HG02973 (cell line): ENCODE results near the gene EPHA2.
"Not testable (repeated sequence)": the region's sequence is repeated elsewhere in the genome, so short reads cannot be mapped to it uniquely, and the experiment has no call there.

Experiments
- ATAC-seq: cut with Tn5 transposase; IDR thresholded peaks from one replicate; pipeline ENCODE4 v1.9.1; 2021; ENCODE audit warnings: moderate library complexity; ENCODE audit not compliant: unreplicated experiment

EPHA2 gene

DNA sequence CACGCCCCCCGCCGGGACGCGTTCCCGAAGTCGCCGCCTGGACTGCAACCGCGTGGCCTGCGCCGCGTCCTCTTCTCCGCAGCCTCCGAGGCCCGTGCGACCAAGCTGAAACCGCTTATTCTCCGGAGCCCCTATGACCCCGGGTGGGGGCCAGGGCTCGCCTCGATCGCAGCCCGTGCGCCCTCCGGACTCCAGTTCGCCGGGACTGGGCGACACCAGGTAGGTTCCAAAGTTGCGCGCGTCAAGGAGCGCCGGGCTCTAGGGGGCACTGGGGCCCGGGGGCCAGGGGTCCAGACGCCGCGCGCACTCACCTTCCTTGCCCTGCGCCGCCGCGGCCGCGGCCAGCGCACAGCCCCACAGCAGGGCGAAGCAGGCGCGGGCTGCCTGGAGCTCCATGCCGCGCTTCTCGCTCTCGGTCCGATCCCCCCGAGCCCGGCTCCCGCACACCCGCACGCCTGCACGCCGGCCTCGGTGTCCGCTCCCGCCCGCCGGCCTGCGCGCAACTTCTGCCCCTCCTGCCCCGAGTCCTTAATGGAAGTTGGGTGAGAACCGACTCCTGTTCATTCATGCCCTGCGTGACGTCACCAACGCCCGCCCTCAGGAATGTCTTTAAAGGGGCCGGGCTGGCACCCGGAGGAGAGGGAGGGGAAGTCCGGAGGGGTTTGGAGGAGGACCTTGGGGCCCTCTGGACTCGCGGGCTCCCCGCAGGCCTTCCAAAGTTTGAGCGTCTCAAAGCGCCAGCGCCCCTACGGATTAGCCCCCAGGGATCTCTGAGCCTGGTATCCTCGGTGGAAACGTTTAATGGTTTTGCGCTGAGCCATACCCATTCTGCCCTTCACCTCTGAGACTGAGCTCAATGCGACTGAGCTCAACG is at the start of gene EPHA2:
EPHA2 (minus strand) TSS at position 533 of the 874 bp plus-strand sequence; CDS start at position 396, 137 bp downstream.
- ATAC-seq: no peak

DNA sequence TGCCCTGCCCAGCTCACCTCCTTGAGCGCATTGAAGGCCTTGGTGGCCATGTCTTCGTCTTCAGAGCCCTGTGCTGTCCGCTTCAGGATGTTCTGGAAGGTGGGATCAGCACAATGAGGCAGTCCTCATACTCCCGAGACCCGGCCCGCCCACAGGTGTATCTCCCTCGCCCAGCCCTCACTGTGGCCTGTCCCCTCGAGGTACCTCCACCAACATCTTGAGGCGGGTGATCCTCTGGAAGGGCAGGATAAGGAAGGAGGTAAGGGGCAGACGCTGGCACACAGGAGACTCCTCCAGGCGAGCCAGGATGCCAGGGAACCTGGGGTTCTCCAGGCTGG is 49.4 kb upstream of the EPHA2 start:
- no peak for ATAC-seq

DNA sequence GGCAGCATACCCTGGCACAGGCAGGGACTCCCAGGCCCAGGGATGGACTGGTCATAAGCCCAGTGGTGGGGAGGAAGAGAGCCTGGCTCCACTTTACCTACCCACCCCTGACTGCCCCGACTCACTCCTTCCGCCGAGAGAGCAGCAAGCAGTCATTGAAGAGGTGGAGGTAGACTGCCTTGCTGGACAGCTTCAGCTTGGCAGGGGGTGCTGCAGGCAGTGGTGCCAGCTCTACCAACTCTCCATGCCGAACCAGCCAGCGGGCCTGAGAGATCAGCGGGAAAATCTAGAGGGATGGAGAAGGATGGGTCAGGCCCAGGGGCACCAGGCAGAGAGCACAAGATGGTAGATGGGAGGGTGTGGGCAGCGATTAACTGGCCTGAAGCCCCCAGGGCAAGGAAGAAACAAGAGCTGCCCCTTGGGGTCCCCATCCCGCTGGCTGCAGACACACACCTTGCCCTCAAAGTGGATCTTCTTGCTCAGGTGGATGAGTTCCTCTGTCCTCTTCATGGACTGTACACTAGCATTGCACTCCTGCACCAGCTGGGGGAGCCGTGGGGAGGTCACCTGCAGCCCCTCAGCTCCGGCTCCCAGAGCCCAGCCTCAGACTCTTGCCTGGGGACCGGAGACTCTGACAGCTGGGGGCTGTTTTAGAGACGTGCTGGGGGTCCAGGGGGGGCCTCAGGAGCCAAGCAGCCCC is 48.9 kb upstream of the EPHA2 start:
- ATAC-seq: no peak

DNA sequence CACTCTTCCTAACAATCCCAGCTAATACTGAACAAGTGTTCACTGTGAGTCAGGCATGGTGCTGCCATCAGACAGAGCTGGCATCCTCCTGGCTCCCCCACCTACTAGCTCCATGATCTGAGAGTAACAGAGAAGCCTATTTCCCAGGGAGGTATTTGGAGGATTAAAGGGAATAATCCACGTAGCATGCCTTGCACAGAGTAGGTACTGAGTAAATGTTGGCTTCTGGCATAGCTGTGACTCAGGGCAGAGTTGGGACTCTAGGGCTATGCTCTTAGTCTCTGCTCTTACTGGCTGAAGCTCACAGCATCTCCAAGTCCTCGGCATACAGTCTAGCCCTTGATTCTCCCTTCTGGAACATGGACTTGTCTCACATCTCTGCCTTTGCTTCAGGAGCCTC is 48.3 kb upstream of the EPHA2 start:
- no peak for ATAC-seq

DNA sequence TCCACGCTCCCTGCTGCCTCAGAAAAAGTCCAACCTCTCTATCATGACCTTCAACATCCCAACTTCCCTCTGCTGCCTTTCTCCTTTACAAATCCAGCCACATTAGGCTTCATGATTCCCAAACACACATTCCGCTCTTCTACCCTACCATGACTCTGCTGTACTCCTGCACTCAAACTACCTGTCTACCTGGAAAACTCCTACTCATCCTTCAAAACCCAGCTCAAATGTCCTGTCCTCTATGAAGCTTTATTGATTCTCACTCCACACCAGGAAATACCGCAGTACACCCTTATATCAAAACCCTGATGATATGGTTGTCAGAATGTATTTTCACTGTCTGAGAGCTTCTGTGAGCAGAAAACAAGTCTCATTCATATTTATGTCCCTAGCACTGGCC is 47.7 kb upstream of the EPHA2 start:
- no peak for ATAC-seq

DNA sequence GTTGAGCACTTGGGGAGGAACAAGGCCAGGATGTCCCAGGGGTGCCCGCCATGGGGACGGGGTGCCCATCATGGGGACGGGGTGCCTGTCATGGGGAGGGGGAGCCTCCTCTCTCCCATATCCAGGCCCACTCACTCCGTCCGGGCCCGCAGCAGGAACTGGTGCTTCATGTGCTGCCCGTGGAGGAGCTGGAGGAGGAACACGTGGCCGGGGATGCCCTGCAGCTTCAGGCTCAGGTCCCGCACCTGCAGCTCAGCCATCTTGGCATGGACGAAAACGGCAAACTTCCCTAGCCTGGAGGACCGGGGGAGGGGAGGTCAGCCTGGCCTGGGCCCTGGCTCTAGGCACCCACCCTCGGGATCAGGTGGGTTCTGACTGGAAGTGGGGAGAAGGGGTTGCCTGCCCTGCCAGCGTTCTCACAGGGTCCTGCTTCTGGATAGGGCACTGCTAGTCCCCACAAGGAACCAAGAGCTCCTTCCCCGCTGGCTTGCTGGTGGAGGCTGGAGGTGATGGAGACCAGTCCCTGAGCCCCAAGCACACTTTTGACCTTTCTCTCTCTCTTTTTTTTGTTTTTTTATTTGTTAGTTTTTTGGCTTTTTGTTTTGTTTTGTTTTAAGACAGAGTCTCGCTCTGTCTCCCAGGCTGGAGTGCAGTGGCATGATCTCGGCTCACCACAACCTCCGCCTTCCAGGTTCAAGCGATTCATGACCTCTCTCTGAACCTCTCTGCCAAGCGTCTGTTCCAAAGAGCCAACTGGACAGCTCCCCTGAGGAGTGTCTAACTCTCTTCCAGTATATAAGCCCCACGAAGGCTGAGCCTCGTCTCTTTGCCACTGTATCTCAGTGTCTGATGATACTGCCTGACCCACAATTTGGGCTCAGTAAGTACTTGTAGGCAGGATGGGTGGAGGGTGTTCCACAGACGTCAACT is 46.7 kb upstream of the EPHA2 start:
- ATAC-seq: no peak

DNA sequence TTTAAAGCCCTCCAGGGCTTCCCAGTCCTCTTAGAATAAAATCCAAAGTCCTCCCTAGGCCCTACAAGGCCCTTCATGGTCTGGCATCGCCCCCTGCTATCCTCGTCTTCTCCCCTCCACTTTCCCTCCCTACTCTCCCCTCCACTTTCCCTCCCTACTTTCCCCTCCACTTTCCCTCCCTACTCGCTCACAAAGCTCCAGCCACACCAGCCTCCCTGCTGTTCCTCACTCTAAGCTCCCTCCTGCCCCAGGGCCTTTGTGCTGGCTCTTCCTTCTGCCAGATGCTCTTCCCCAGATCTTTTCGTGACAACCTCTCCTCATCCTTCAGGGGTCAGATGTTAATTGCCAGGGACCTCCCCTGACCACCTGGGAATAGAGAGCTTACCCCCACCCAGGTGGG is 43.8 kb upstream of the EPHA2 start:
- no peak for ATAC-seq

DNA sequence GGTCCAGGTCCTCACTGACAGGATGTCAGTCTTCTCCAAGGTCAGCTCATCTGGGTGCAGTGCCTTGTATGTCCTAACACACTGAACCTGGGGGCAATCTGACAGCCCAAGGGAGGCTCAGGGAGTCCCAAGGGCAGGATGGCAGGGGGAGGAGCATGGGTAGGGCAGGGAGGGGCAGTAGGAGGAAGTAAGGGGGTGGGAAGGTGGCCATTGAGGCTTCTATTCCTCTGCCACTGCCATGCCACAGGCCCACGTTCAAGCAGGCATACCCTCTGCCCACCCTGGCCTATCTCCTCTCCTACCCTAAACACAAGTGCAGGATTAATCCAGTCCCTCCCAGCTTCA is 43.3 kb upstream of the EPHA2 start:
- ATAC-seq: no peak

DNA sequence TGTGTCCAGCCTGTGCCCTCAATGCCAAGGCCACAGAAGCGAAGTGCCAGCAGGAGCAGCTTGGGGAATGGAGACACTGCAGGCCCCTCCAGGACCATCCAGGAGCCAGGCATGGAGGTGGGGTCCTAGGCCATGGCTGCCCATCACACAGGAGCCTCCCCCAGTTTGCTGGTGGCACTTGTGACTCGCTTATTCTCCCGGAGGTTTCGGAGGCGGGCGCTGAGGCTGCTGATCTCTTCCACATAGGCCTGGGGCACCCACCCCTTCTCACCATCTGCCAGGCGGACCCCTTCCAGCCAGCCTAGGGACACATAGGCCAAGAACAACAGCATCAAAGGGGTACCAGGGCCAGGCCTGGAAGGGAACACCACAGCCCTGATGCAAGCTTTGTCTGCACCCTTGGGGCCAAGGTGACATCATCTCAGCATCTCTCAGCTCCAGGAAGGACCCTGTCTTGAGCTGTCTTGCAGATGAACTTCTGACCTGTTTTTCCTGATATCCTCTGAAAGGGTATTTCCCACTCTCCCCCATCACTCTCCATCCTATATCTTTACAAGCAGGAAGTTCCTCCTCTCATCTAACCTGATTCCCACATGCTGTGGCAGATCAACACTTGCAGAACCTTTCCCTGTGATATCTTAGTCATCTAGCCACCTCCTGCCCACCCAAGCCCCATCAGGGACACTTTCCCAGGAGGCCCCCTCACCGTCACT is 42.7 kb upstream of the EPHA2 start:
- ATAC-seq: no peak

DNA sequence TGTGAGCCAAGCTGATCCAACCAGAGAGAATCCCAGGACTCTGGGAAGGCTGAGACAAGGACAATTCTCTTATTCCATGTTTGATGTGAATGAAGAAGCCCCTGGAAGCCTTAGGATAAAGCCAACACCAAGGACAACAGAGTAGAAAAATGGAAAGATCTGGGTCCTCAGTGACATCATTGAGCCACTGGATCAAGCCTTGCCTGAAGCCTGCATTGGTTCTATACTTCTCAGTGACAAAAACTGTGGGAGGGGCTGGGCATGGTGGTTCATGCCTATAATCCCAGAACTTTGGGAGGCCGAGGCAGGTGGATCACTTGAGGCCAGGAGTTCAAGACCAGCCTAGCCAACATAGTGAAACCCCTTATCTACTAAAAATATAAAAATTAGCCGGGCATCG is 41.0 kb upstream of the EPHA2 start:
- ATAC-seq: no peak

DNA sequence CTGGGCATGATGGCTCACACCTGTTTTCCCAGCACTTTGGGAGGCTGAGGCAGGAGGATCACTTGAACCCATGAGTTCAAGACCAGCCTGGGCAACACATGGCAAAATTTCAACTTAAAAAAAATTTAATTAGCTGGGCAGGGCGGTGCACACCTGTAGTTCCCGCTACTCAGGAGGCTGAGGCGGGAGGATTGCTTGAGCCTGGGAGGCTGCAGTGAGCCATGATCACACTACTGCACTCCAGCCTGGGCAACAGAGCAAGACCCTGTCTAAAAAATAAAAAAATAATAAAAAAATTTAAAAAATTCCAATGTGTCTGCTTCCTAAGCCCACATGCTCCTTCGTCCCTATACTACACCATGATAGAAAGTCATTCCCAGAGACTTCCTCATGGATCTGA is 40.3 kb upstream of the EPHA2 start:
- not testable (repeated sequence) for ATAC-seq

DNA sequence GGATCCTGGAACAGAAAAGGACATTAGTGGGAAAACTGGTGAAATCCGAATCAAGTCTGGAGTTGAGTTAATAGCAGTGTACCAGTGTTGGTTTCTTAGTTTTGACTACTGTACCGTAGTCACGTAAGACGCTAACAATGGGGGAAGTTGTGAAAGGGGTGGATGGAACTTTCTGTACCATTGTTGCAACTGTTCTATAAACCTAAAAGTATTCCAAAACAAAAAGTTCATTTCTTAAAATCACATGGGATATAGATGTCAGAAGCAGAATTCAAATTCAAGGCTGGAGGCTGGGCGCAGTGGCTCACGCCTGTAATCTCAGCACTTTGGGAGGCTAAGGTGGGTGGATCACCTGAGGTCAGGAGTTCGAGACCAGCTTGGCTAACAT is 39.6 kb upstream of the EPHA2 start:
- ATAC-seq: no peak

DNA sequence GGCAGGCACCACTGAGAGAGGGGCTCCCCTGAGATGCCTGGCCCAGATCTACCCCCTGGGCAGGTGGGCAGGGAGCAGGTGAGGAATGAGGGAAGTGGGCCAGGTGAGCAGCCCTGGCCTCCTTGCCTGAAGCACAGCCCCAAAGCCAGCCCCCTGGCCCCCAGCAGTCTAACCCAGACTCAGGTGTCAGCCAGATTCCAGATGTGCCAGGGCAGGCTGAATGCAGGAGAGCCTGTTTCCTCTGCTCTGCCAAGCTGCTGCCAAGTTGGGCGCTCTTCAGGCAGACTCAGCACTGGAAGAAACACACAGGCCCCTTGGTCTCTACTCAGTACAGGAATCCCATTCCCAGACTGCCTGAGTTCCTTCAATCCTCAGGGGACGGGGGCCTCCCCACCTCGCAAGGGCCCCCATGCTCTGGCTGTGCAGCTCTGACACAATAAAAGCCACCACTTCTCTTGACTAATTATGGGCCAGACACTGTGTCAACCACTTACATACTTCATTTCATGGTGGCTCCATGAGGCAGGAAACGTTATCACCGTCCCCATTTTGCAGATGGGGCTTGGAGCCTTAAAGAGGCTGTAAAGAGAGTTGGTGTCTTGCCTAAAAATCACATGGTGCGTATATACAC is 36.2 kb upstream of the EPHA2 start:
- no peak for ATAC-seq

DNA sequence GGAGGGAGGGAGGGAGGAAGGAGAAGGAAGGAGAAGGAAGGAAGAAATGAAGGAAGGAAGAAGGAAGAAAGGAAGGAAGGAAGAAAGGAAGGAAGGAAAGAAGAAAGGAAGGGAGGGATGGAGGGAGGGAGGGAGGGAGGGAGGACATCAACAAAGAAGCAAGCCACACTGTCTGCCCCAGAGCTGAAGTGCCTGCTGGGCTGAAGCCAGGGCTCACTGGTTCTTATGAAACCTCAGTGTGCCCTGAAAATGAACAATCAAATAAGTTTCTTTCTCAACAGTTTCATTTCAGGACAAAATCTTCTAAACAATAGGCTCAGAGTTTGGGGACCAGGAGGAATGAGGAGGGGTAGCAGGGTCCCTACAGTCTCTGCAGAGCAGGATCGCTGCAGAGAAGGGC is 35.4 kb upstream of the EPHA2 start:
- no peak for ATAC-seq

DNA sequence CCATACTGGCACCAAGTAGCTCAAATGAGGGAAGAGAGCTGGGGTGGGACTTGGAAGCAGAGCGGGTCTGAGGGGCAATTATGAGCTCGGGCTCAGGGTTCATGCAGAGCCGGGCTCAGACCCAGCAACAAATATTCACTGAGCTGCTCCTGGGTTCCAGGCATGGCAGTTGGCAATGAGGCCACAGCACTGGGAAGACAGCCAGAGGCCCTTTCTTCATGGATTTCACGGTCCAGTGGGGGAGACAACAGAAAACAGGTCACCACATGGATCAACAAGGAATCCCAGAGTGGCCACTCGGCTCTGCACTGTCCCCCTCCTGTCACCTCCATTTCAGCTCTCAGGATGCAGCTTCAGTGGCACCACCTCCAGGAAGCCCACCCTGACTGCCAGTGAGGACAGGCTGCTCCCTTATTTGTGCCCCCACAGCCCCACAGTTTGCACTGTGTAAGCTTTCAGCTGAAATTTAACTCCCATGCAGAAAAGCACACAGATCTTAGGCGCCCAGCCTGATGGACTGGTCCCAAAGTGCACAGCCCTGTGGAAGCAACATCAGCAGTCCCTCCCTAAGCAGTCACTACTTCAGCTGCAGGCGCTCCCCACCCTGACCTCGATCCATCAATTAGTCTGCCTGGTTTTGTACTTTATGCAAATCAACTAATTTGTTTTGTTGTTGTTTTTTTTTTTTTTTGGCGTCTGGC is 34.2 kb upstream of the EPHA2 start:
- ATAC-seq: no peak

DNA sequence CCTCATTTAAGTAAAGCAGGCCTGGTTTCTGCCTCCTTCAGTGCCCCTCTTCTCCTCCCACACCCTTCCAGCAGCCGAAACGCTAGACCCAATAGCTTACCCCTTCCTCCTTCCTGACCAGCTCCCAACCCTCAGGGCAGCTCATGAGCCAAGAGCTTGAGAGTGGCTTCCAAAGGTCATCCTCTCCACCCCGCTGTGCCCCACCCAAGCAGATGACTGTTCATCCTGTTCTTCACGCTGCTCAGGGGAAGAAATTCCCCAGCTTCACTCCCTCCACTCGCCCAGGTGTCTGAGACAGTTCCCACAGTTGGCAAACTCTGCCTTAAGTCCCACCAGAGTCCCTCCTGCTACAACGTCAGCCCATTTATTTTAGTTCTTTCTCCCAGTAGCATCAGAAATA is 33.1 kb upstream of the EPHA2 start:
- ATAC-seq: no peak

DNA sequence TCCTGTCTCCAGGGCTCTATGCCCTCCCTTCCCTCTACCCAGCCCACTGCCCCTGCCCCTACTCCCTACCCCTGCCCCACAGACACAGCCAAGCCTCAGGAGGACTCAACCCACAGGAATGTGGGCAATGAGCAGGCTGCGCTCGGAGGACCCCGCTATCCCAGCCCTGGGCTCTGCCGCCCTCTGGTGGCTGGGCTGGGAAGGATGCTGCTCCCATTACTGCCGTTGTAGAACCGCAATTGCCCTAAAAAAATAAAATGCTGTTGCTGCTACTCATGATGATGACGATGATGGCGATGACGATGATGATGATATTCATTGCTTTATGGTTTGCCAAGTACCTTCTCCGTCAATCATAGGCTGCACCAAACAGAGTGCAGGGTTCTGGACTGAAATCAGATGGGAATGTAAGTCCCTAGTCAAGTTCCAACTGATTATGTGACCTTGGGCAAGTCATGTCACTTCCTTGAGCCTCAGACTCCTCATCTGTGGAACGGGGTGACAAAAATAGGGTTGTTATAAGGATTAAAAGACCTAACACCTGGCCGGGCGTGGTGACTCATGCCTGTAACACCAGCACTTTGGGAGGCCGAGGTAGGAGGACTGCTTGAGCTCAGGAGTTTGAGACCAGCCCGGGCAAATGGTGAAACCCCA is 32.0 kb upstream of the EPHA2 start:
- no peak for ATAC-seq

DNA sequence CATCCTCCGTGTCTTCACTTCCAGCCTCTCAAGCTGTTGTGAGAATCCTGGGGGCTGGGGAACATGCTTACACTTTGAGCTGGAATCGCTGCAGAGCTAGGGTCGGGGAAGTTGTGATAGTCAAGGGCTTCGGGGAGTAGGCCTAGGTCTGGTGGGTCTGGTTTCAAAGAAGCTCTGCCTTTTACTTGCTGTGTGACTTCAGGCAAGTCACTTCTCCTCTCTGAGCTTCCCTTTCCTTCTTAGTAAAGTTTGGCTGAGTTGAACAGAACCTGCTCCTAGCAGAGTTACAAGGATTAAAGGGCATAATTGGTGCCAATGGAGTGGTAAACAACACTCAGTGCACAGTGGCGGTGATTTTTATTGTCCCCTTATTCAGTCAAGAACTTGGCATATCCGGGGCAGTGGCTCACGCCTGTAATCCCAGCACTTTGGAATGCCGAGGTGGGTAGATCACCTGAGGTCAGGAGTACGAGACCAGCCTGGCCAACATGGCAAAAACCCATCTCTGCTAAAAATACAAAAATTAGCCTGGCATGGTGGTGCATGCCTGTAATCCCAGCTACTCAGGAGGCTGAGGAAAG is 30.9 kb upstream of the EPHA2 start:
- no peak for ATAC-seq
